NCI-H446 treated with DMSO at 0.1 percent for 48 hours (cell line): ENCODE data around the gene TTC23.

Experiments used
- DNase-seq: peaks from one replicate; lab custom pipeline; 2025; lab: John Stamatoyannopoulos, UW

The TTC23 gene, protein sequence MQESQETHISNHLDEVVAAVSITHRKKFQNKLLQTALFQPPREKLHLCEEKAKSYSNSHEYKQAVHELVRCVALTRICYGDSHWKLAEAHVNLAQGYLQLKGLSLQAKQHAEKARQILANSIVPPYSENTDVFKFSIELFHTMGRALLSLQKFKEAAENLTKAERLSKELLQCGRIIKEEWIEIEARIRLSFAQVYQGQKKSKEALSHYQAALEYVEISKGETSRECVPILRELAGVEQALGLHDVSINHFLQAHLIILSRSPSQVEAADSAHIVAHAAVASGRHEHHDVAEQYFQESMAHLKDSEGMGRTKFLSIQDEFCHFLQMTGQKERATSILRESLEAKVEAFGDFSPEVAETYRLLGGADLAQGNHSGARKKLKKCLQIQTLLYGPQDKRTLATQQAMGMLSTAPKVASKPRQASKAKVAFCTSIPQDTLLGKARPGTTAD

DNA sequence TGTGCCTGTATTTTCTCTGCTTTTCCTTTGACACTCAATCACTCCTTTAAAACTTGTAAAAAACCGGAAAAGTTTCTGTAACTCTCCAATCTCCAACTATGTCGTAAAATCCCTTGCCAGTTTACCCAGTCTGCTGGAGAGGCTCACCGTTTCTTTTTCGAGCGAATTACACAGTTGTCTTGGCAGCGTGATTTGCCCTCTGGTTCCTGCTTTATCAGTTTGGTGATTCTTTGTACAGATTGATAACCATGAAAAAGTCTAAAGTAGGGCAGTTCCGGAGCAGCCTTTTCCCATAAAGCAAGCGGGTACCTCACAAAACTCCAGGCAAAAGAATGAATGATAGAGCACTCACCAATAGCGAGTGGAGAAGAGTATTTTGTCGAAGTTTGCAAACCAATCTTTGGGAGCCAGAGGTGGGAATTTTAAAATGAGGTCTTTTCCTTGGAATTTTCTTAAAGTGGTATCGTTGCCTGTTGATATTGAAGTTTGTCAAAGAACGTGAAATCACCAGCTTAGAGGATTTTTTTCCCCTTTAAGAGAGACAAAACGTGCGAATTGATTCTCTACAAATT is at the start of gene TTC23:
TTC23 (minus strand) TSS at position 312 of the 572 bp plus-strand sequence. CDS start 20,869 bp downstream, outside the sequence.
- no peak for DNase-seq

DNA sequence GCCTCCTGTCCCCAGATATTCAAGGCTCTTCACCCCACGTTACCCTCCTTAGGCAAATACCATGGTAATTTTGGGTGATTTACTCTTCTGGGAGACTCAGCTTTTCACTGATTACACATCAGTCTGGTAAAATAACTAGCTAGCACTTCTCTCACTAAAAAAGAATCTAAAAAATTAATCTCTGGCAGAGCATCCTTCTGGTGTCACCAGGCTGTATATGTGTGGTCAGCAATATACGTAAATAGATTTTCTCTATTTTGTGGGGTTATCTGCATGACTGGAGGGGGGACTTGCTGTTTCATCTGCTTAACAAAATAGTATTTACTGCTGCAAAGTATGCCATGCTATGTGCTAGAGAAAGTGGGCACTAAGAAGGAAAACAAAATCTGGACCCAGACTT is 47.0 kb upstream of the TTC23 start:
- no peak for DNase-seq

DNA sequence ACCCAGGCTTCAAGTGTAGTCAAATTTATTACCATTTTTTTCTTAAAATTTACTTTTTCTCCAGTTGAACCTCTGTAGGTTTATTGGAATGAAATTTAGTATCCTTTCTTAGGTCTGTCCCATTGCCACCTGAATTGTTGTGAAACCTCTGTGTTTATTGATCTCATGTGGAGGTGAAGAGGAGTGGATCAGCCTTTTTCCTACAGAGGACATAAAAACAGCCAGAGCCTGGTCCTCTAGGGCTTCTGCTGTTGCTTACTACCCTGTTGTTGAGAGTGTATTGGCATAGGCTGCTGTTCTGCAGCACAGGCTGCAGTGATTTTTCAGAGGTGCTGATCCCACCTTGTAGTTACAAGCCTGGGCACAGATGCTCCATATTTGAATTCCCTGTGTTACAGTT is 46.5 kb upstream of the TTC23 start:
- DNase-seq, result no peak

DNA sequence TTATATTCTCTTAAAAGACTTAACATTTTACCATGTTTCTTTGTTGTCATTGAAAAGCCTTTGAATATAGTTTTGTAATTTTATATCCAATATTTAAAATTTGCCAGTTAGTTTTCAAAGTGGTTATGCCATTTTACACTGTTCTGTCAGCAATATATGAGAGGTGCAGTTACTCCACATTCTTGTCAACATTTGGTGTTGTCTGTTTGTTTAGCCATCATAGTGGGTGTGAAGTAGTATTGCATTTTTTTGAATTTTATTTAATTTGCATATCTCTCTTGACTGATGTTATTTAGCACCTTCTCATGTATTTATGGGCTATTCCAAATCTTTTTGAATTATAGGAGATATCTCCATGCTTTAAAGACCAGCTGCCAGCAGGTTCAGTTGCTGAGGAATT is 42.3 kb upstream of the TTC23 start:
- DNase-seq, result no peak

DNA sequence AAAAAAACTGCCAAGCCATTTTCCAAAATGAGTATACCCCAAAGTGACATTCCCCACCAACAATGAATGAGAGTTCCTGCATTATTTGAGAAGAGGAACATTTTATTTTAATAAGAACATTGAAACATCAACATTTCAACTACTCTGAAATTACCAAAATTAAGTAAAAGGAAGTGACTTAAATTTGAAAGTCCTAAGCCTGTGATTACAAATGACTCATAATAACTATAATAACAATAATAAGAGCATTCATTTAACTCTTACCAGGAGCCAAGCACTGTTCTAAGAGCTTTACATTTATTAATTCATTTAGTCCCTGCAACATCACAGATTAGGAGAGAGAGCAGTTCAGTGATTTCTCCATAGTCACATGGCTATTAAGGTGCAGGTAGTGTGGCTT is 34.3 kb upstream of the TTC23 start:
- DNase-seq, result no peak

DNA sequence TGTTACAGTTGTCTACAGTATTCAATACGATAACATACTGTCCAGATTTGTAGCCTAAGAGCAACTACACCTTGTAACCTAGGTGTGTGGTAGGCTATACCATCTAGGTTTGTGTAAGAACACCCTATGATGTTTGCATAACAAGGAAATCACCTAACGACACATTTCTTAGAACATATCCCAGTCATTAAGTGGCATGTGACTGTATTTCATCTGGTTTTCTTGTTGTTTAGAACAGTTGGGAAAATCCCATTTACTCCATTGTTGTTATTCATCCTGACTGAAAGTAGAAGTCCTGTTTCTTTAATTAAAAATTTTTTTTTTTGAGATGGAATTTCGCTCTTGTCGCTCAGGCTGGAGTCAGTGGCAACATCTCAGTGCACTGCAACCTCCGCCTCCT is 33.2 kb upstream of the TTC23 start:
- DNase-seq, result no peak

DNA sequence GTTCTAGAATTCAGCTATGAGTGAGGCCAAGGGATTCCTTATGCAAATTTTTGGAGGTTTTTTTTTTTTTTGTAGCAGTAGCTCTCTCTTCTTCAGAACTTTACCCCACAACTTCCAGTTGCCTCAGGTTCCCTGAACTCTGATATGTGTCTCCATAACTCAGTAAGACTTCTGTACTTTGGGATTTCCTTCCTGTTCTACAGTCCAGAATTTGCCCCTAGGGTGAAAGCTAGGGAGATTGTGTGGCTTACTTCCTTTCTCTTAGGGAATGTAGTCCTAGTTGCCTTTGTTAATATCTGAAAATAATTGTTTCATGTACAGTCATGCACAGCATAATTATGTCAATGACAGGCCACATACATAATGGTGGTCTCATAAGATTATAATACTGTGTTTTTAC is 32.7 kb upstream of the TTC23 start:
- no peak for DNase-seq

DNA sequence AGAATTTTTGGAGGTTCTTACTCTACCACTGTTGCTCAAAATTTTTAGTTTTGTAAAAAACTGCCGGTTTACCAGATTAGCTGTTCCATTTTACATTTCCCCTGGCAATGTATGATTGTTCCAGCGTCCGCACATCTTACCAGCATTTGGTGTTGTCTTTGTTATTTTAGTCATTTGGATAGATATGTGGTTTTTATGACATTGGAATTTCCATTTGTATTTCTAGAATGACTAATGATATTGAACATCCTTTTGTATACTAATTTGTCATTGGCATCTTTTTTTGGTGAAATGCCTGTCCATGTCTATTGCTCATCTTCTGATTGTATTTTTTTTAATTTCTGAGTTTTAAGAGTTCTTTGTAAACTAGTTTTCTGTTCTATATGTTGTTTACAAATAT is 30.4 kb upstream of the TTC23 start:
- DNase-seq, result no peak

DNA sequence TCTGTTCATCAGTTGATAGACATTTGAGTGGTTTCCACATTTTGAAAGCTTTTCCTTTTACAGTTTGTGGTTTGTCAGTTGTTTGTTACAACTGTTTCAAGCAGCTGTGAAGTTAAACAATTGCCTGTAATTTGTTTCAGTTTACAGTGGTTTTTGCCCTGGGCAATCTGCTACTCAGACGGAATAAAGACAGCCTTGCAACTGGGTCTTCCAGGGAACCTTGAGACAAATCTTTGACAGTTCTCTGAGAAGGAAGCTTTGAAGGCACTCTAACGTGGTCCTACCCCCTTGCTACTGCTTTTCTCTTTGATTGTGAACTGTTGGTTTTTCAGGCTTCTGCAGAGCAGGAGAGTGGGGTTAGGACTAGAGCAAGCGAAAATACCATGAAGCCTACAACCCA is 29.9 kb upstream of the TTC23 start:
- no peak for DNase-seq

DNA sequence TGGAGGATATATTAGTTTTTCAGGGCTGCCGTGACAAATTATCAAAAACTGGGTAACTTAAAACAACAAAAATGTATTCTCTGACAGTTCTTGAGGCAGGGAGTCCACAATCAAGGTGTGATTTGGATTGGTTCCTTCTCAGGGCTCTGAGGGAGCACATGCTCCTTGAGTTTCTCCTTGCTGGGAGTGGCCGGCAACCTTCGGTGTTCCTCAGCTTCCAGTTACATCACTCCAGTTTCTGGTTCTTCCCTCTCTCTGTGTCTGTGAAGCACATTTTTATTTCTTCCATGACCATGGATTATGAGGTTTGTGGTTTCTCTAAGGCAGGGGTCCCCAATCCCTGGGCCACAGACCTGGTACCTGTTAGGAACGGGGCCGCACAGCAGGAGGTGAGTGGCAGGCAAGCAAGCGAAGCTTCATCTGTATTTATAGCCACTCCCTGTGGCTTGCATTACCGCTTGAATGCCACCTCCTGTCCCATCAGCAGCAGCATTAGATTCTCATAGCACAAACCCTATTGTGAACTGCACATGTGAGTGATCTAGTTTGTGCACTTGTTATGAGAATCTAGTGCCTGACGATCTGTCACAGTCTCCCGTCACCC is 26.2 kb upstream of the TTC23 start:
- no peak for DNase-seq

DNA sequence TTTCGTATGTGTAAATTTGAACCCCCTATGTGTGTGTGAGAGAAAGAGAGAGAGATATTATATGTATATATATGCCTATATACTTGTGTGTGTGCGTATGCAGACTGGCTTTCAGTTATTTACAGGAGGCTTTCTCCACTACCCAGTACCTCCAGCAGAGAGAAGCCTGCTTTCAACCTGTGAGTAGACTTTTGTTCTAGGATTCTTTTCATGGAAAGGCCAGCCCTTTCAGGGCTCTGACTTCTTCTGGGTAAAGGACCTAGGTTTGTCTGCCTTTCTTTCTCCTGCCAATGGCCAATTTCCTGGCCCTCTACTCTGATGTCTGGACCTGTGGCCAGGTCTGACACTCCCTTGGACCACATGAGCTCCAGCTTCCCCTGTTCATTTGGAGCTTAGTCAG is 25.7 kb upstream of the TTC23 start:
- no peak for DNase-seq

DNA sequence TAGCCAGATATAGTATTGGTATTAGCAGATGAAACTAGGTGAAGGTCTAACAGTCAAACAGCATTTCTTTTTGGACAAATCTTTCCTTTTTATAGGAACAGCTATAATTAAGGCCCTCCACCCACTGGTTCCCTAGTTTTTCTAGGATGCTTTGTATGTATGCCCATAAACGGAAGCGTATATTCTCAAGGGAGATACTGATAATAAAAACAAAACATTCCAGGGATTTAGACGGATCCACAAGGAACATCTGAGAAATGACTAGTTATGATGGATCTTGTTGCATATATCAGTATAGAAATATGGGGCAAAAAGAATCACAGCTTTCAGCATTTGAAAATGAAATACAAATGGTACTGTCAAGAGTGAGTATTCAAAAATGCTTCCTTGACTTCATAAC is 24.4 kb upstream of the TTC23 start:
- DNase-seq, result no peak

DNA sequence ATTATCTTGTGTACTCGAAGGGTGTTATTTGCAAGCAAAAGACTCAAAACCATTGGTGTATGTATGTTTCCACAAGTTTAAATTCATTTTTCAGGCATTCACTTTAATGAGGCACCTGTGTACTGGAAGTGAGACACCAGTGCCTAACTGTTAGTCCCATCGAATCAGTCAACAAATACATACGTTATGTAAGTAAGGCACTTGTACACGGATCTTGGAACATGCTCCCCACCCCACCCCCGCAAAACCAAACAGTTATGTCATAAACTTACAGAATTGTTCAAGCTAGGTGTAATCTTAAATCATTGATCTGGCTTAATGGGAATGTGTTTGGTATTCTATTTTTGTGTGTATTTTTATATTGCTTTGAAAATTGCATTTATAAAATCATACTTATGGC is 19.1 kb upstream of the TTC23 start:
- no peak for DNase-seq

DNA sequence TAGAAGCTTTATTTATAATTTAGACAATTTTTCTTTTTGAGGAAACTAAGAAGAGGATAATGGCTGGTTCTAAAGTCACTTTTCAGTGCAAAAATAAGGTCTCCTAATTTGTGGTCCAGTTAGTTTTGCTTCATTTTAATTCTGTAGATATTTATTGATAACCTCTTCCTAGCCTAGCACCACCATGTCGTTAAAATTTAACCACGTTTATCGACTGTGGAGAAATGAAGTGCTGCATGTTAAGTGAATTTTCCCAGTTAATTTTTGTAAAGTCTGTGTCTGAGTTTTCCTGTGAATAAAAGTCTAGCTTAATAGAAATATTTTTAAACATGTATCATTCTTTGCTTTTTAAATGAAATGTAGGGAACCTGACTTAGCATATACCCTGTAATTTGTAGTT is 18.6 kb upstream of the TTC23 start:
- no peak for DNase-seq

DNA sequence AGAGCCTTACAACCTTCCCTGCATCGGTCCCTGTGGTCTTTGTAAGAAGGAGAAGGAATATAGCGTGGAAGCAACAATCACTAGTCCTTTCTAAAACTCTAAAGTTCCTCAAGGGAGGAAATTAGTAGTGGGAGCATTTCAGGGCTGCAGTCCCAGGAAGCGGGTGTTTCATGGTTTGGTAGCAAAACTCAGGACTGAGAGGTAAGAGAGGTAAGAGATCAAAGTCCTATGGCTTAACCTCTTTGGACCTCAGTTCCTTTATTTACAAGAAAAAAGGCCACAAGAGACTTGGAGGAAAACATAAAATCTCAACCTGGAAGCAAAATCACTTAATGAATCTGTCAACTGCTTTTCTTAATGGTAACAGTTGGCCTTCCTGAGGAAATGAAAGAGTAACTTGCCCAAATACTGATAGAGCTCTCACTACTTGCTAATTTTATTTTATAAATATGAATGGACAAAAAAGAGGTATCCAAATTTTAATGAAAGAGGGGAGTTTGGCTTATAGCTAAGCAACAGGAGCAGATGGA is 16.2 kb upstream of the TTC23 start:
- no peak for DNase-seq

DNA sequence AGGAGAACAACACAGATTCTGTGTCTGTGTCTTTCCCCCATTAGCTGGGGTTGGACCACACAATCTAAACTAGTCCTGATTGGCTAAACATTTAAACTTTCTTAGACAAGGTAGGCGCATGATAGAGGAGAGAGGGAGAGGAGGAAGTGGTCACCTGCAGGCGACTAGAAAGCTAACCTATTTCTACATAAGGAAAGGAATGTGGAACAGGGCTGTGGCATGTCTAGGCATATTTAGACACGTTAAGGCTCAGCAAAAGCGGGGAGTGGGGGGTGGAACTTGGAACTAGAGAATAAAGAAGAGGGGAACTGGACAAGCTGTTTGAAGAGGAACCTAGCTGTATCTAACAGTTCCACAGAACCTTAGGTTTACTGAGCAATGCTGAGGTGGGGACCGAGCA is 14.7 kb upstream of the TTC23 start:
- DNase-seq, result no peak

DNA sequence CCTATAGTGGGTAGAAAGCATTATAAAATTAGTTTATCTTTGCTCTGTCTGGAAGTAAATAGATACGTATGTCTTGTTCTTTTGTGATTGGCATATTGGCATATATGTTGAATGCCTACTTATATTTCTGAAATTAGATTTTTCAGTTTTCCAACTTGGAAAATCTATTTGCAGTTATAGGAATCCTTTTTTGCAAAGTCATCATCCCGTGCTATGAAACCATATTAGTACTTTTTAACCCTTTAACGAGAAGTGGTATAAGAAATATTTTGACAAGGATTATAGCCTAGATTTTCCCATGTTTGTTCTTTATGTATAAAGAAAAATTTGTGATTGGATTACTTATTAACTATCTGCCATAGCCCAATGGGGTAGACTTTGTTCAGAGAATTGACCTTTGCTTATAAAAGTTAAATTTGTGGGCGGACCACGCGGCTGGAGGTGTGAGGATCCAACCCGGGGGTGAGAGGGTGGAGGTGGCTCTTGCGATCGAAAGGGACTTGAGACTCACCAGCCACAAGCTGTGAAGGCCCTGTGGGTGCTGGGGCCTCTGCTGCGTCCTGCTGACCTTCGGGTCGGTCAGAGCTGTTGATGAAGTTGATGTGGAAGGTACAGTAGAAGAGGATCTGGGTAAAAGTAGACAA is 7.8 kb upstream of the TTC23 start:
- no peak for DNase-seq

DNA sequence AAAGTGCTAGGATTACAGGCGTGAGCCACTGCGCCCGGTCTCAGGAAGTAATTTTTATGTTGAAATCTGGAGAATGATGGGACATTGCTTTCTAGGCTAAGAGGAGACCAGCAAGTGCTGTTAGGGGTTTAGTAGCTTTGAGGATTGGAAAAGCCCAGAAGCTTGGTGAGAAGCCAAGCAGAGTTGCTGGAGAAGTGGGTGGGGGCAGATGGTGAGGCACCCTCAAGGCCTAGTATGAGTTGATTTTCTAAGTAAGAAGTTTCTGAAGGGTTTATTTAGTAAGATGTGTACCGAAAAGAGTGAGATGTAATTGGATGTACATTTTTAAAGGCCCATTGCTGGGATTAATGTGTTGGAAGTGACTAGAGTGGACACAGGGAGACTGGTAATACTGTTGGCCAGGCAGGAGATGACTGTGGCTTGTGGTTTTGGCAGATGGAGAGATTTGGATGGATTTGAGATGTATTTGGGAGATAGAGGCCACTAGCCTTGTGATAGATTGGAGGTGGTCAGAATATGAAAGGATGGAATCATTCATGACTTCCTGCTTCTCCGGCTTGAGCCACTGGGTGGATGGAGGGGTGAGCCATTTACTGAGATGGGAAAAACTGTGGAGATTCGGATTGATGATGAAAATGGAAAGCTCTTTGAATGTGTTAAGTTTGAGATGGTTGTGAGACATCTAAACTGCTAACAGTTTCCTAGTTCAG is 4.2 kb upstream of the TTC23 start:
- no peak for DNase-seq

DNA sequence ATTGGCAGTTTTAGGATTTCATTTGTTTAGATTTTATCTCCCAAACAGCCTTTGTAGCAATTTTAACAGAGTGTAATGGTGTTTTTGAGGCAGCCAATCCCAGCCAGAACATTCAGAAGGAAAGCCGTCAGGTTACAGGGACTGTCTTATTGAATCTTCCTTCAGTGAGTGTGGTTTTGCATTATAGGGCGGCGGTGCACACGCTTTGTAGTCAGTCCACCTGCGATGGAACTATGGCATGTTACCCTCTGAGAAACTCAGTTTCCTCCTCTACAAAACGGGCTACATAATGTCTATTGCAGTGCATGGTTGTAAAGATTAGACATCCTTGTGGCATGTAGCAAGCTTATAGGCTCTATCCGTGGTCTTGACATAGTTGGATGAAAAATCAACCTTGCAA is 2.9 kb upstream of the TTC23 start:
- no peak for DNase-seq

DNA sequence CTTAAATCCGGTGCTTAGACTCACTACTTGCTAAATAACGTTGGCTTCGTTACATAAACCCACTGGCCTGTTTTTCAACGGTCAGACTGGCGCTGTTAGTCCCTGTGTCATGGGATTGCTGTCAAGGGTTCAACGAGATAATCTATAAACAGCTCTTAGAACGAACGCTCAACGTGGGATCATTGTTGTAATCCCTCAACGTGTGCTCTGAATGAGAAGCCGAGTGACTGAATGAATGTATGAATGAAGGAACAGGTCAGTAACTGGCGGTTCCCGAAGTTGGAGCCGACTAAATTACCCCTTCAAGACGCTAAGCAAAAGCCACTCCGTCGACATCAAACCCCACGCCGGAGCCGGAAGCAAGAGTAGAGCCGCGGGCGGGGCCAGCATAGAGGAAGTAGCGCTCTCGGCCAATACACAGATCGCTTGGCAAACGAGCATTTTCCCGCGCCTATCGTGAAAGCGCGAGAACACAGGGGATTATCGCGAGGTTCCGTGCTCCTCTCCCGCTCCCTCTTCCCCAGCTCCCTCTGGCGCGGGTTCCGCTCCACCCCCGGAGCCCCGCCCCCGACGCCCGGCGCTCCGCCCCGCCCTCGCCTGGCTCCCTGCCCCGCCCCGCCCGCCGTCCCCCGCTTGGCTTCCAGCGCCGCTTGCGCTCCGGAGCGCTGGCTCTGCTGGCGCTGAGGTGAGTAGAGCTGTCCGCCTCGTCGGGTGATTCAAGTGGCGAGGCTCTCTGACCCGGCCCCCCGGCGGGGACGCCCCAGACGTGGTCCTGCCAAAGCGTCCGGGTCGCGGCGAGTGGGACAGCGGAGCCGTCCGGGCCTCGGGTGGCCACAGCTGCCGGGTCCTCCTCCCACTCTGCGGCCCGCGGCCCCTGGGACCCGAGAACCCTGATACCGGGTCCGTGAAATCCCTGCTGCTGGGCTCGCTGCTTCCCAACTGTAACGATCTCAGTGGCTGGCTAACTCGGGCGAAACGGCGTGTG is 1.8 kb upstream of the TTC23 start, which contains the start of gene LRRC28:
LRRC28 (plus strand) TSS at position 625 of the 985 bp plus-strand sequence. CDS start 4,477 bp downstream, outside the sequence.
- DNase-seq, result peak; percentile 94

DNA sequence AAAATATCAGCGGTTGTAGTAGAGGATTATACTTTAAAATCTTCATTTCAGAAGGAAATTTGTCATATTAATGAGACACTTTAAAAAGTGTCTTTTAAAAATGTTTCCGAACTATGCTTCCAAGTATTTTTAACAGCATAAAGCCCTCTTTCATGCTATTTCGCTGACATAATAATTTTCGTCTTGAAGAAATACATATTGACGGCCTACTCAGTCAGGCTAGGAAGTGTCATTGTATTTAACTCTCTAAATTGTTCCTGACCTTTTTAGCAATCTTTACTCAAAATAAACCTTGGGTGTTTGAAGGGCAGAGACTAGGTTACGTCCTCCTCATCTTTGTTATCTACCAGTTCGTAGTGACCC is 1.1 kb upstream of the TTC23 start:
- no peak for DNase-seq
